Testis (tissue), 2 donors: ENCODE results near the gene CDK2AP2.

Experiments
- POLR2A ChIP-seq: fragments of 450-650 bp; IDR thresholded peaks from one replicate; pipeline ENCODE4 v1.6.1; 2017; ENCODE audit warnings: antibody characterized with exemption, mild to moderate bottlenecking, moderate library complexity
- TF ChIP-seq, protein P1 (sequence below), 3 experiments: fragments of 450-650 bp in 2 of 3; fragments of 200-600 bp in 1 of 3; sonication (generic) in 1 of 3; IDR thresholded peaks; one replicate each; pipeline ENCODE4 v1.5.1; 2016 to 2019; ENCODE audit warnings: antibody characterized with exemption in 3 of 3, mild to moderate bottlenecking in 2 of 3, moderate library complexity in 1 of 3

DNA sequence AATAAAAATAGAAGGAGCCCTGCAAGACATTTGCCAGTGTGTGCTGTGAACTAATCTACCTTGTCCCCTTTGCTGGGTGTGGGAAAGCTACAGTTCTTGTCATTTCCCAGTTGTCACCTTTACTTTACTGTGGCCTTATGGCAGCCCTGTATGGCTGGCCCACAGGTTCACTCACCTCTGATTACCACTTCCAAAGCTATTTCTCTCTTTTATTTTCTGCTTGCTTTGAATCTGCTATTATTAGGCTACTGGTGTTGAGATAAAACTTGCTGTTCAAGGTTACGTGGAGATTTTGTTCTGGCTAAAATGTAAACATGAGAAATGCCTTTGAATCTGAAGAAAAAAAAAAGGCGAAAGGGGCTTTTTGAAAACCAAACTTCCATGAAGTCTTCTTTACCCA, 24.9 kb upstream of the CDK2AP2 start:
- no peak for TF ChIP-seq POLR2A
- TF ChIP-seq, protein P1, sequence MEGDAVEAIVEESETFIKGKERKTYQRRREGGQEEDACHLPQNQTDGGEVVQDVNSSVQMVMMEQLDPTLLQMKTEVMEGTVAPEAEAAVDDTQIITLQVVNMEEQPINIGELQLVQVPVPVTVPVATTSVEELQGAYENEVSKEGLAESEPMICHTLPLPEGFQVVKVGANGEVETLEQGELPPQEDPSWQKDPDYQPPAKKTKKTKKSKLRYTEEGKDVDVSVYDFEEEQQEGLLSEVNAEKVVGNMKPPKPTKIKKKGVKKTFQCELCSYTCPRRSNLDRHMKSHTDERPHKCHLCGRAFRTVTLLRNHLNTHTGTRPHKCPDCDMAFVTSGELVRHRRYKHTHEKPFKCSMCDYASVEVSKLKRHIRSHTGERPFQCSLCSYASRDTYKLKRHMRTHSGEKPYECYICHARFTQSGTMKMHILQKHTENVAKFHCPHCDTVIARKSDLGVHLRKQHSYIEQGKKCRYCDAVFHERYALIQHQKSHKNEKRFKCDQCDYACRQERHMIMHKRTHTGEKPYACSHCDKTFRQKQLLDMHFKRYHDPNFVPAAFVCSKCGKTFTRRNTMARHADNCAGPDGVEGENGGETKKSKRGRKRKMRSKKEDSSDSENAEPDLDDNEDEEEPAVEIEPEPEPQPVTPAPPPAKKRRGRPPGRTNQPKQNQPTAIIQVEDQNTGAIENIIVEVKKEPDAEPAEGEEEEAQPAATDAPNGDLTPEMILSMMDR (IDR thresholded peaks at IDR 0.05): no peak
